H1 (cell line): Measurements from ENCODE around the gene BANF1. TPM values are rescaled to one million over a fixed set of nuclear protein-coding genes. Genes with fewer than 3 reads are reported as not detected.

Experiments
- CTCF ChIA-PET: fragments of 300-600 bp; sonication (Branson Sonifier 250); formaldehyde crosslinking; loops from one replicate; lab custom pipeline; 2021; ENCODE audit not compliant: partially characterized antibody; lab: Charles Lee
- POLR2A ChIA-PET: fragments of 300-600 bp; sonication (Branson Sonifier 250); formaldehyde crosslinking; loops from one replicate; lab custom pipeline; 2021; ENCODE audit warnings: inconsistent platforms; ENCODE audit not compliant: partially characterized antibody; lab: Charles Lee
- DNase-seq, 2 experiments: peaks; one replicate each; pipeline versions ENCODE4 v3.0.0 to v3.0.0-alpha.2; 2010 to 2022; ENCODE audit warnings: low spot score in 2 of 2, low read depth in 1 of 2, mixed read lengths in 1 of 2
- FAIRE-seq: peaks from 2 replicates; lab custom pipeline; 2011; peaks lifted over from hg19 to GRCh38; lab: Jason Lieb, UNC
- H2AFZ ChIP-seq: 2 replicates; pipeline ENCODE4 v1.8.1; 2012; ENCODE audit warnings: low read length, inconsistent platforms
- H2AK5ac ChIP-seq: 2 replicates; pipeline ENCODE4 v1.6.1; 2013; ENCODE audit warnings: low read depth, low read length
- H2BK120ac ChIP-seq: replicated peaks from 2 replicates; pipeline ENCODE3; 2013; ENCODE audit warnings: low read depth, low read length, inconsistent platforms
- H2BK12ac ChIP-seq: 2 replicates; pipeline ENCODE4 v1.6.1; 2013; ENCODE audit warnings: low read depth, low read length
- H2BK15ac ChIP-seq: 2 replicates; pipeline ENCODE4 v1.6.1; 2013; ENCODE audit warnings: low read length
- H2BK20ac ChIP-seq: 2 replicates; pipeline ENCODE4 v1.6.1; 2013; ENCODE audit warnings: low read length
- H2BK5ac ChIP-seq: 2 replicates; pipeline ENCODE4 v1.6.1; 2013; ENCODE audit warnings: low read depth, low read length
- H3K14ac ChIP-seq: 2 replicates; pipeline ENCODE4 v1.6.1; 2013; ENCODE audit warnings: inconsistent platforms; ENCODE audit not compliant: insufficient read length
- H3K18ac ChIP-seq: 2 replicates; pipeline ENCODE4 v1.6.1; 2013; ENCODE audit warnings: low read length; ENCODE audit errors: extremely low read depth
- H3K23ac ChIP-seq: 2 replicates; pipeline ENCODE4 v1.6.1; 2013; ENCODE audit warnings: inconsistent platforms; ENCODE audit not compliant: insufficient read length
- H3K23me2 ChIP-seq: 2 replicates; pipeline ENCODE4 v1.6.1; 2013; ENCODE audit warnings: low read depth, low read length
- H3K27ac ChIP-seq: 2 replicates; pipeline ENCODE4 v1.6.1; 2011; ENCODE audit warnings: low read depth, low read length, inconsistent platforms
- H3K27me3 ChIP-seq, 4 experiments: replicated peaks in 1 of 4; 1 replicate in 1 of 4; 2 replicates in 3 of 4; pipeline versions ENCODE4 v1.6.1 to v1.8.1; 2011 to 2013; ENCODE audit warnings: low read length in 3 of 4, mild to moderate bottlenecking in 3 of 4, inconsistent platforms in 2 of 4, mixed read lengths in 2 of 4, moderate library complexity in 1 of 4; ENCODE audit not compliant: control insufficient read depth in 3 of 4, insufficient read depth in 3 of 4; ENCODE audit errors: extremely low read depth in 1 of 4
- H3K36me3 ChIP-seq, 4 experiments: 2 replicates each; pipeline versions ENCODE4 v1.6.1 to v1.8.1; 2011 to 2013; ENCODE audit warnings: mild to moderate bottlenecking in 4 of 4, low read length in 3 of 4, moderate library complexity in 2 of 4, control low read depth in 1 of 4, inconsistent platforms in 1 of 4; ENCODE audit not compliant: insufficient read depth in 4 of 4, control insufficient read depth in 2 of 4
- H3K4ac ChIP-seq: replicated peaks from 2 replicates; pipeline ENCODE3; 2013; ENCODE audit warnings: low read length, low read depth, mixed read lengths, inconsistent platforms; ENCODE audit not compliant: insufficient read length
- H3K4me1 ChIP-seq, 4 experiments: replicated peaks in 1 of 4; 1 replicate in 1 of 4; 2 replicates in 3 of 4; pipeline versions ENCODE4 v1.6.1 to v1.8.1; 2011 to 2013; ENCODE audit warnings: low read length in 3 of 4, inconsistent platforms in 2 of 4, mixed read lengths in 1 of 4; ENCODE audit not compliant: insufficient read depth in 4 of 4, control insufficient read depth in 3 of 4
- H3K4me2 ChIP-seq, 2 experiments: 2 replicates each; pipeline versions ENCODE4 v1.6.1 to v1.8.1; 2011 to 2013; ENCODE audit warnings: low read depth in 2 of 2, low read length in 2 of 2, control low read depth in 1 of 2, inconsistent platforms in 1 of 2, mild to moderate bottlenecking in 1 of 2; ENCODE audit not compliant: insufficient read depth in 1 of 2
- H3K4me3 ChIP-seq, 4 experiments: fragments of 200-600, 300-600 bp in 1 of 4; sonication (generic), shearing (Covaris generic), sonication (Bioruptor Twin) in 1 of 4; 2 replicates each; pipeline versions ENCODE4 v1.5.1 to v1.8.1; 2011 to 2016; ENCODE audit warnings: low read length in 4 of 4, low read depth in 3 of 4, control low read depth in 2 of 4, inconsistent platforms in 2 of 4, mild to moderate bottlenecking in 2 of 4, mixed read lengths in 1 of 4, moderate library complexity in 1 of 4; ENCODE audit not compliant: insufficient read depth in 2 of 4; ENCODE audit errors: extremely low read depth in 1 of 4
- H3K56ac ChIP-seq: replicated peaks from 2 replicates; pipeline ENCODE3; 2013; ENCODE audit warnings: low read depth, mild to moderate bottlenecking, mixed read lengths, low read length, inconsistent platforms; ENCODE audit not compliant: insufficient read length
- H3K79me1 ChIP-seq: 2 replicates; pipeline ENCODE4 v1.6.1; 2013; ENCODE audit warnings: low read depth, low read length, control low read depth
- H3K79me2 ChIP-seq, 2 experiments: 2 replicates each; pipeline versions ENCODE4 v1.6.1 to v1.8.1; 2012 to 2013; ENCODE audit warnings: low read length in 2 of 2, mild to moderate bottlenecking in 2 of 2, inconsistent platforms in 1 of 2; ENCODE audit not compliant: insufficient read depth in 2 of 2, control insufficient read depth in 1 of 2
- H3K9ac ChIP-seq, 4 experiments: replicated peaks in 1 of 4; 1 replicate in 1 of 4; 2 replicates in 3 of 4; pipeline versions ENCODE4 v1.6.1 to v1.8.1; 2011 to 2013; ENCODE audit warnings: low read depth in 3 of 4, low read length in 3 of 4, control low read depth in 2 of 4, mild to moderate bottlenecking in 2 of 4, moderate library complexity in 2 of 4, inconsistent platforms in 1 of 4; ENCODE audit errors: extremely low read depth in 1 of 4
- H3K9me3 ChIP-seq, 2 experiments: 2 replicates each; pipeline versions ENCODE4 v1.6.1 to v1.8.1; 2012 to 2013; ENCODE audit warnings: mild to moderate bottlenecking in 2 of 2, moderate library complexity in 2 of 2, control low read depth in 1 of 2, inconsistent platforms in 1 of 2, low read depth in 1 of 2, low read length in 1 of 2, mixed read lengths in 1 of 2; ENCODE audit not compliant: insufficient read depth in 2 of 2
- H4K20me1 ChIP-seq, 2 experiments: replicated peaks in 1 of 2; 2 replicates each; pipeline versions ENCODE3 to v1.8.1; 2011 to 2013; ENCODE audit warnings: inconsistent platforms in 2 of 2, low read length in 2 of 2, mild to moderate bottlenecking in 1 of 2; ENCODE audit not compliant: insufficient read depth in 2 of 2, control insufficient read depth in 1 of 2
- H4K5ac ChIP-seq: 2 replicates; pipeline ENCODE4 v1.6.1; 2013; ENCODE audit warnings: low read length, low read depth, mixed read lengths, inconsistent platforms; ENCODE audit not compliant: insufficient read length
- H4K8ac ChIP-seq: 2 replicates; pipeline ENCODE4 v1.8.0; 2013; ENCODE audit warnings: mild to moderate bottlenecking, moderate library complexity, low read length, inconsistent platforms; ENCODE audit not compliant: insufficient read depth; ENCODE audit errors: extremely low read depth
- H4K91ac ChIP-seq: replicated peaks from 2 replicates; pipeline ENCODE3; 2013; ENCODE audit warnings: low read length, mixed read lengths, inconsistent platforms; ENCODE audit not compliant: insufficient read length
- ATF2 ChIP-seq: IDR thresholded peaks from 2 replicates; pipeline ENCODE4 v1.6.1; 2012; ENCODE audit warnings: low read length, inconsistent platforms
- CTCF ChIP-seq, 3 experiments: IDR thresholded peaks; 1 replicate in 2 of 3; 2 replicates in 1 of 3; pipeline versions ENCODE4 v1.5.1 to v1.6.1; 2011; ENCODE audit warnings: low read length in 3 of 3, mild to moderate bottlenecking in 3 of 3, inconsistent platforms in 2 of 3, low read depth in 1 of 3, moderate library complexity in 1 of 3; ENCODE audit not compliant: insufficient read depth in 1 of 3; ENCODE audit errors: control extremely low read depth in 1 of 3
- MAFK ChIP-seq: IDR thresholded peaks from 2 replicates; pipeline ENCODE4 v1.6.1; 2012; ENCODE audit warnings: low read depth, mild to moderate bottlenecking, improper control_type of control experiment, low read length
- RFX5 ChIP-seq: IDR thresholded peaks from 2 replicates; pipeline ENCODE4 v1.6.1; 2011; ENCODE audit warnings: low read depth, low read length, improper control_type of control experiment, borderline replicate concordance
- WGBS, 2 experiments: shearing (Covaris generic) in 1 of 2; methylation state at CpG; one replicate each; pipeline versions ENCODE4 v1.1.6 to v1.1.7; 2013 to 2015; ENCODE audit warnings: low lambda C conversion rate in 2 of 2, mixed read lengths in 2 of 2, inconsistent platforms in 1 of 2, low coverage in 1 of 2, missing lambda C conversion rate in 1 of 2; ENCODE audit not compliant: insufficient replicate concordance in 2 of 2, insufficient coverage in 1 of 2, insufficient read length in 1 of 2; ENCODE audit errors: extremely low coverage in 1 of 2, missing lambda C conversion rate in 1 of 2; 5-methylcytosine and 5-hydroxymethylcytosine counted together
- polyA plus RNA-seq, 7 experiments: library from polyadenylated mRNA; depleted of rRNA in 3 of 7; stranded (reverse) in 5 of 7; unstranded in 2 of 7; fragments of >200 nt in 5 of 7; fragments of 200-250 nt in 2 of 7; gene quantifications; 1 replicate in 5 of 7; 2 replicates in 1 of 7; 4 replicates in 1 of 7; pipeline versions ENCODE4 v1.2.1 to v1.2.3, GENCODE V29; 2011 to 2013; ENCODE audit warnings: missing spikeins in 2 of 7, mixed read lengths in 2 of 7
- total RNA-seq: library from RNA; stranded (reverse); fragmentation: NEBNext Ultra II Directional; extraction: Animal tissue kit (Norgen Biotek cat#: 25700); gene quantifications from 2 replicates; pipeline ENCODE4 v1.2.1, GENCODE V29; 2021

Gene BANF1
- total and polyA plus RNA-seq, 2 of the 8 experiments (the other 6 are each of a cell fraction or from before 2014, with no cell fraction given): 330 to 467 TPM

- DNase-seq: peak; percentile 90 to 96
- WGBS, 2 experiments: 1% methylated on average over 65 of the region's 84 CpGs; no CpG with 5 or more reads in 1 of the 2 experiments
- peak within 1 kb of the TSS; percentile 93 for H2BK12ac ChIP-seq
- TF ChIP-seq CTCF (IDR thresholded peaks at IDR 0.05; ENCODE audit: control extremely low read depth in 1 of 3, insufficient read depth in 1 of 3, low read depth in 1 of 3, low read length in 3 of 3) (peak in 1 of 3 experiments; percentile 1; a peak in 1 of 4 replicates), ATF2 (0 out of 2 replicates have a peak, but pooled peaks have one; percentile 8), RFX5 (no peak), MAFK (no peak)
These were observed 49.7 kb downstream of the BANF1 start, which contains the start of gene SF3B2 for GRCh38 chr11:66051766-66052663. TSS of gene SF3B2 (plus strand) at chr11:66052364. CDS start at chr11:66052385, 21 bp downstream.

More at GRCh38 chr11:66051766-66052663, 49.7 kb downstream of the BANF1 start, which contains the start of gene SF3B2:
- H3K79me2 ChIP-seq: peaks cover 10 to 33% of the 10 kb centered on the region in 2 experiments
- H3K27ac ChIP-seq: peak within 1 kb of the TSS; percentile 85
- peak within 1 kb of the TSS; percentile 27 for H3K14ac ChIP-seq
- no peak within 1 kb of the TSS for H2BK120ac ChIP-seq
- H2AFZ ChIP-seq: peak within 1 kb of the TSS; percentile 86; the same call in 1 of the 2 replicates
- H2BK15ac ChIP-seq: peak within 1 kb of the TSS; percentile 66; the same call in 1 of the 2 replicates
- ChIA-PET POLR2A (interaction anchor here (0.6 to 13.4 kb wide), 19 partner anchors 9 to 399 kb away, joined by 3 to 150 read pairs (median 4); partner anchors contain the start of genes BANF1, CCDC85B, EIF1AD and FIBP), CTCF (interaction anchor here (0.6 to 12.0 kb wide), 12 partner anchors 7 to 398 kb away, joined by 3 to 144 read pairs (median 4); partner anchors contain the start of gene MUS81)
- H4K8ac ChIP-seq: peak within 1 kb of the TSS; percentile 98; the same call in 1 of the 2 replicates
- peak within 1 kb of the TSS; percentile 97 to 99 (median 98) for H3K4me3 ChIP-seq
- peak within 1 kb of the TSS; percentile 91 for H3K56ac ChIP-seq
- no peaks in the 10 kb centered on the region for H3K9me3 ChIP-seq
- H2AK5ac ChIP-seq: peak within 1 kb of the TSS; percentile 33
- H3K79me1 ChIP-seq: peaks cover 16% of the 10 kb centered on the region
- peaks cover 13 to 28% (median 20%) of the 10 kb centered on the region in 4 experiments for H3K36me3 ChIP-seq
- H4K5ac ChIP-seq: peak within 1 kb of the TSS; percentile 96
- peaks cover 0 to 24% (median 19%) of the 10 kb centered on the region in 4 experiments; a peak in 6 of 7 replicates for H3K4me1 ChIP-seq
- peak within 1 kb of the TSS; percentile 70 to 93 (median 92) for H3K9ac ChIP-seq
- no peak for FAIRE-seq
- H2BK20ac ChIP-seq: no peak within 1 kb of the TSS
- peak within 1 kb of the TSS; percentile 72 for H2BK5ac ChIP-seq
- H3K23ac ChIP-seq: no peak within 1 kb of the TSS
- peak within 1 kb of the TSS; percentile 94 to 99 for H3K4me2 ChIP-seq
- H4K20me1 ChIP-seq: peaks cover 0 to 7% of the 10 kb centered on the region in 2 experiments
- H3K23me2 ChIP-seq: peaks cover 14% of the 10 kb centered on the region; the same call in 1 of the 2 replicates
- peak within 1 kb of the TSS; percentile 90 for H4K91ac ChIP-seq
- H3K4ac ChIP-seq: peak within 1 kb of the TSS; percentile 87
- peak within 1 kb of the TSS; percentile 78 for H3K18ac ChIP-seq
- H3K27me3 ChIP-seq: no peaks in the 10 kb centered on the region
